Measurements from ENCODE around the gene KRT20. TPM values are rescaled to one million over a fixed set of nuclear protein-coding genes. Genes with fewer than 3 reads are reported as not detected.
"Not testable (repeated sequence)": the region's sequence is repeated elsewhere in the genome, so short reads cannot be mapped to it uniquely, and the experiment has no call there.

KRT20 gene
- total RNA-seq, 1 experiment from 2014 or later: 0.18 TPM

DNA sequence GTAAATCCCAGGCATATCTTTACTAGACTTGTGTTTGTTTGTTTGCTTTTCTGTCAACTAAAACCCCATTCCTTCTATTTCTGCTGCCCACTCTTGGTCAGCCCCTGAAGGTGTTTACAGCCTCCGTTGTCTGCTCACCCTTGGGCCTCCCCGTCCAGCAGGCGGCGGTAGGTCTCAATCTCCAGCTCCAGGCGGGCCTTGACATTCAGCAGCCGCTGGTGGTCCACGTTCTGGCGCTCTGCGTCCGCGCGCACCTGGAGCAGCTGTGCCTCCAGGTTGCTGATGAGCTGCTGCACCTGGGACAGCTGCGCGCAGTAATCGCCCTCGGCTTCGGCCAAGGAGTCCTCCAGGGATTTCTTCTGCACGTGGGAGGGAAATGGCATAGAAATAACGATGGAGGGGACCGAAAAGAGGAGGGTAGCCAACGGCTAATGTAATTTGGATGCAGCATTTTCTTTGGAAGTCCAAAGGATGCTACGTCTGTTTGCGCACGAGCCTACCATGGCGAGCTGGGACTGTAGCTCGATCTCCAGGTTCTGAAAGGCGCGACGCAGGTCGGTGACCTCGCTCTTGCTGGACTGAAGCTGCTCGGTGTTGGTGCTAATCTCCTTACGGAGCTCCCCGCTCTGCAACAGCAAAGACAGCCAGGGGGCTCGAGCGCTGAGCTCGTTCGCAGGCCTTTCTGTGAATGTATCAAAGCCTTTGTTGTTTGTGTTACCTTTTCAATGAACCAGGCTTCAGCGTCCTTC, 21.9 kb downstream of the KRT20 start:
- Histone ChIP-seq H3K27me3 (ENCODE audit: low read length) (no peaks in the 10 kb centered on the region), H3K9ac (ENCODE audit: low read length) (no peak overlapping the region), H3K4me3 (ENCODE audit: low read length) (no peak overlapping the region), H3K27ac (ENCODE audit: low read length) (no peak overlapping the region), H4K20me1 (ENCODE audit: low read length) (no peaks in the 10 kb centered on the region), H2AFZ (ENCODE audit: low read length) (no peak overlapping the region), H3K9me2 (replicated peaks; ENCODE audit: low read length) (no peaks in the 10 kb centered on the region), H3K9me3 (ENCODE audit: low read length) (no peaks in the 10 kb centered on the region), H3K79me2 (ENCODE audit: low read length) (no peaks in the 10 kb centered on the region), H3F3A (ENCODE audit: low read length, unreplicated experiment) (no peaks in the 10 kb centered on the region), H3K36me3 (ENCODE audit: low read depth, low read length) (no peaks in the 10 kb centered on the region), H3K4me2 (ENCODE audit: low read length) (no peak overlapping the region), H3K4me1 (ENCODE audit: insufficient read depth, low read length) (no peaks in the 10 kb centered on the region)
- intact Hi-C loops (cut with micrococcal nuclease): no loop called here
- ChIA-PET CTCF (no interaction called here), POLR2A (ENCODE audit: unreplicated experiment) (no interaction called here)
- DNase-seq: no peak
- ATAC-seq: no peak
- BruUV-seq (replicated peaks): no TSS peak
- TF ChIP-seq EZH2 (IDR thresholded peaks at IDR 0.05; ENCODE audit: low read length, unreplicated experiment) (no peak), EZH2phosphoT487 (IDR thresholded peaks at IDR 0.05; ENCODE audit: borderline replicate concordance, low read length) (no peak)
- TF ChIP-seq, protein P1, sequence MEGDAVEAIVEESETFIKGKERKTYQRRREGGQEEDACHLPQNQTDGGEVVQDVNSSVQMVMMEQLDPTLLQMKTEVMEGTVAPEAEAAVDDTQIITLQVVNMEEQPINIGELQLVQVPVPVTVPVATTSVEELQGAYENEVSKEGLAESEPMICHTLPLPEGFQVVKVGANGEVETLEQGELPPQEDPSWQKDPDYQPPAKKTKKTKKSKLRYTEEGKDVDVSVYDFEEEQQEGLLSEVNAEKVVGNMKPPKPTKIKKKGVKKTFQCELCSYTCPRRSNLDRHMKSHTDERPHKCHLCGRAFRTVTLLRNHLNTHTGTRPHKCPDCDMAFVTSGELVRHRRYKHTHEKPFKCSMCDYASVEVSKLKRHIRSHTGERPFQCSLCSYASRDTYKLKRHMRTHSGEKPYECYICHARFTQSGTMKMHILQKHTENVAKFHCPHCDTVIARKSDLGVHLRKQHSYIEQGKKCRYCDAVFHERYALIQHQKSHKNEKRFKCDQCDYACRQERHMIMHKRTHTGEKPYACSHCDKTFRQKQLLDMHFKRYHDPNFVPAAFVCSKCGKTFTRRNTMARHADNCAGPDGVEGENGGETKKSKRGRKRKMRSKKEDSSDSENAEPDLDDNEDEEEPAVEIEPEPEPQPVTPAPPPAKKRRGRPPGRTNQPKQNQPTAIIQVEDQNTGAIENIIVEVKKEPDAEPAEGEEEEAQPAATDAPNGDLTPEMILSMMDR (conservative IDR thresholded peaks at IDR 0.05; ENCODE audit: low read depth, low read length): no peak

DNA sequence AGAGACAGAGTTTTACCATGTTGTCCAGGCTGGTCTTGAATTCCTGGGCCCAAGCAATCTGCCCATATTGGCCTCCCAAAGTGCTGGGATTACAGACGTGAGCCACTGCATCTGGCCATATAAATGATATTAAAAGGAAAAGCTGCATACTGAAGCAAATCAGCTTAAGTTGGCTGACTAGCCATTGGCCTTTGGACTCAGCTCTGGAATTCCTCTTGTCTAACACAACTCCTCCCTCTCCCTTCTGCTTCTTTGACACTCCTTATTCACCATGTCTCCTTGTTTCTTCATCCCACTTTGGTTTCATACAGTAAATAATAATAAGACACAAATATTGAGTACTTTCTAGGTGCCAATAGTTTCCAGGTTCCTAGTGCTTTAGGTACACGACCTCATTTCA, 25.5 kb downstream of the KRT20 start:
- H3K4me1 ChIP-seq (ENCODE audit: insufficient read depth, low read length): peaks cover 13% of the 10 kb centered on the region
- DNase-seq (no peak), ATAC-seq (no peak)
- ChIA-PET POLR2A (ENCODE audit: unreplicated experiment) (no interaction called here), CTCF (interaction anchor here (0.7 kb wide), 1 partner anchor 803 kb away, joined by 3 read pairs; no protein-coding TSS in a partner anchor)
- H3F3A ChIP-seq (ENCODE audit: low read length, unreplicated experiment): no peaks in the 10 kb centered on the region
- H4K20me1 ChIP-seq (ENCODE audit: low read length): no peaks in the 10 kb centered on the region
- no peak overlapping the region for H2AFZ ChIP-seq (ENCODE audit: low read length)
- H3K4me2 ChIP-seq (ENCODE audit: low read length): no peak overlapping the region
- TF ChIP-seq EZH2 (IDR thresholded peaks at IDR 0.05; ENCODE audit: low read length, unreplicated experiment) (no peak), EZH2phosphoT487 (IDR thresholded peaks at IDR 0.05; ENCODE audit: borderline replicate concordance, low read length) (no peak)
- TF ChIP-seq, protein P1 (conservative IDR thresholded peaks at IDR 0.05; ENCODE audit: low read depth, low read length): no peak
- no peak overlapping the region for H3K9ac ChIP-seq (ENCODE audit: low read length)
- no peak overlapping the region for H3K4me3 ChIP-seq (ENCODE audit: low read length)
- H3K9me3 ChIP-seq (ENCODE audit: low read length): no peaks in the 10 kb centered on the region
- no peaks in the 10 kb centered on the region for H3K79me2 ChIP-seq (ENCODE audit: low read length)
- BruUV-seq (replicated peaks): no TSS peak
- intact Hi-C loops (cut with micrococcal nuclease): loop anchor here (10.0 kb wide), 1 partner anchor 805 kb away; no protein-coding TSS in a partner anchor
- H3K27me3 ChIP-seq (ENCODE audit: low read length): no peaks in the 10 kb centered on the region
- H3K36me3 ChIP-seq (ENCODE audit: low read depth, low read length): no peaks in the 10 kb centered on the region
- H3K27ac ChIP-seq (ENCODE audit: low read length): no peak overlapping the region
- no peaks in the 10 kb centered on the region for H3K9me2 ChIP-seq (replicated peaks; ENCODE audit: low read length)

DNA sequence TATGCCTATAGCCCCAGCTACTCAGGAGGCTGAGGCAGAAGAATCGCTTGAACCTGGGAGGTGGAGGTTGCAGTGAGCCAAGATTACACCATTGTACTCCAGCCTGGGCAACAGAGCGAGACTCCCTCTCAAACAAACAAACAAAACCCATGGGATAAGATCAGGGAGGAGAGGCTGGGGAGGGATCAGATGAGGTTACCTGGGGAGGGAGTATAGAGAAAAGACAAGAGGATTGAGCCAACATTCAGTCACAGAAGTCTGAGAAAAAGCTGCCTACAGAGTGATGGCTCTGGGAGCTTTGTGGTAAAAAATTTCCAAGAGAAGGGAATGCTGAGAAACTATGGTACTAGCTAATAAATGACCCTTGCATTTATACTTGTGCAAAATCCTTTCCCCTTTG, 26.4 kb downstream of the KRT20 start:
- H3K9me3 ChIP-seq (ENCODE audit: low read length); H3K9me2 ChIP-seq (replicated peaks; ENCODE audit: low read length); H3K27ac ChIP-seq (ENCODE audit: low read length); H3K36me3 ChIP-seq (ENCODE audit: low read depth, low read length); POLR2A ChIA-PET (ENCODE audit: unreplicated experiment); H3K9ac ChIP-seq (ENCODE audit: low read length); H4K20me1 ChIP-seq (ENCODE audit: low read length); DNase-seq; H2AFZ ChIP-seq (ENCODE audit: low read length); ATAC-seq; H3K27me3 ChIP-seq (ENCODE audit: low read length); BruUV-seq (replicated peaks); H3K4me2 ChIP-seq (ENCODE audit: low read length); H3F3A ChIP-seq (ENCODE audit: low read length, unreplicated experiment); H3K4me3 ChIP-seq (ENCODE audit: low read length); H3K79me2 ChIP-seq (ENCODE audit: low read length): not testable (repeated sequence)
- H3K4me1 ChIP-seq (ENCODE audit: insufficient read depth, low read length): peaks cover 21% of the 10 kb centered on the region
- CTCF ChIA-PET: interaction anchor here (1.3 kb wide), 1 partner anchor 690 kb away, joined by 3 read pairs; no protein-coding TSS in a partner anchor
- intact Hi-C loops (cut with micrococcal nuclease): loop anchor here (10.0 kb wide), 1 partner anchor 806 kb away; no protein-coding TSS in a partner anchor
